ENCODE measurements around the gene FMO4. TPM values are rescaled to one million over a fixed set of nuclear protein-coding genes. Genes with fewer than 3 reads are reported as not detected.

The FMO4 gene, protein sequence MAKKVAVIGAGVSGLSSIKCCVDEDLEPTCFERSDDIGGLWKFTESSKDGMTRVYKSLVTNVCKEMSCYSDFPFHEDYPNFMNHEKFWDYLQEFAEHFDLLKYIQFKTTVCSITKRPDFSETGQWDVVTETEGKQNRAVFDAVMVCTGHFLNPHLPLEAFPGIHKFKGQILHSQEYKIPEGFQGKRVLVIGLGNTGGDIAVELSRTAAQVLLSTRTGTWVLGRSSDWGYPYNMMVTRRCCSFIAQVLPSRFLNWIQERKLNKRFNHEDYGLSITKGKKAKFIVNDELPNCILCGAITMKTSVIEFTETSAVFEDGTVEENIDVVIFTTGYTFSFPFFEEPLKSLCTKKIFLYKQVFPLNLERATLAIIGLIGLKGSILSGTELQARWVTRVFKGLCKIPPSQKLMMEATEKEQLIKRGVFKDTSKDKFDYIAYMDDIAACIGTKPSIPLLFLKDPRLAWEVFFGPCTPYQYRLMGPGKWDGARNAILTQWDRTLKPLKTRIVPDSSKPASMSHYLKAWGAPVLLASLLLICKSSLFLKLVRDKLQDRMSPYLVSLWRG
- total RNA-seq, result 1 to 10 TPM; 2.0 to 3.7 (median 2.8) TPM
- 5.1 TPM for total RNA-seq (2013)
- 0.68 to 6.9 (median 2.7) reads per million in 29 experiments for total RNA-seq

DNA sequence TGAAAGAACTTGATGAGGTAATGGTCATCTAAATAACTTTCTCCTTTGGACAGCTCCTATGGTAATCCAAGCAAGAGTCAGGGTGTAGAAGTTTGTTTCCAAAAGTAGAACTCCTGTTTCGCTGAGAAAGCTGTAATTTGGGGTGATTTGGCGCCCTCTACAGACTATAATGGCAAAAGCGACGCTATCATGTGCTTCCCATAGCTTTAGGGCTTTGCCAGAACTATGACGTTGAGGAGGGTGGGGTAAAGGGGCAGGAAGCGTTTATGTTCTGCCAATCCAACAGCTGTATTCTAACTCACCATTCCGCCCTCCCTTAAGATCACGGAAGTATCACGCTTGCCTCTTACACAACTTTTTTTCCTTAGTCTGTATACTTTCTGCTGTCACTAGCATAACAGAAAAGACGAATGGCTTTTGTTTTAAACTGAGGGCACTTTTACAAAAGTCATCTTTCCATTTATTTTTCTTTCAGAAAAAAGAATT is at the start of gene FMO4:
Gene FMO4 (plus strand): TSS at position 349 of the 486 bp plus-strand sequence. CDS start 5,643 bp downstream, outside the sequence.
- H3K4me1 Mint-ChIP-seq, result peaks cover 7 to 28% (median 27%) of the 10 kb centered on the region in 3 donors
- Histone ChIP-seq H3K27ac (ENCODE audit: low read length) (peak within 1 kb of the TSS; percentile 59), H3K36me3 (ENCODE audit: control insufficient read depth in 2 of 2, extremely low read depth in 1 of 2, insufficient read depth in 1 of 2, low read length in 1 of 2) (no peaks in the 10 kb centered on the region), H3K27me3 (replicated peaks in 1 of 2; ENCODE audit: control insufficient read depth in 2 of 2, extremely low read depth in 1 of 2, insufficient read depth in 2 of 2, low read length in 1 of 2) (no peaks in the 10 kb centered on the region), H3K4me1 (ENCODE audit: control insufficient read depth in 1 of 2, extremely low read depth in 1 of 2, insufficient read depth in 2 of 2, low read length in 2 of 2) (peaks cover 3 to 5% of the 10 kb centered on the region in 2 experiments), H3K4me3 (ENCODE audit: control insufficient read depth in 1 of 2, extremely low read depth in 1 of 2, low read length in 1 of 2) (no peak within 1 kb of the TSS), H3K9me3 (no peaks in the 10 kb centered on the region)
- H3K4me3 Mint-ChIP-seq, result peak within 1 kb of the TSS; percentile 50 to 75 (median 71)
- ChIA-PET POLR2A (interaction anchor here (0.6 to 1.5 kb wide), 4 partner anchors 8 to 1417 kb away, joined by 3 to 13 read pairs (median 4); partner anchors contain the start of gene PRRC2C (in 1 of the 2)), CTCF (interaction anchor here (0.5 to 3.1 kb wide), 49 partner anchors 9 to 1837 kb away, joined by 3 to 97 read pairs (median 5); partner anchors contain the start of genes FMO1 (in 2 of the 2), GORAB (in 2 of the 2), KIFAP3 (in 1 of the 2) and PRRC2C (in 1 of the 2))
- DNase-seq, result peak; percentile 50 to 96 (median 83)
- no peaks in the 10 kb centered on the region for H3K27me3 Mint-ChIP-seq
- ATAC-seq (replicated peaks in 1 of 4), result peak; percentile 100
- 0% methylated on average over 3 of the region's 10 CpGs for WGBS (ENCODE audit: insufficient coverage)
- H3K9me3 Mint-ChIP-seq, result no peaks in the 10 kb centered on the region
- H3K27ac Mint-ChIP-seq, result peak within 1 kb of the TSS; percentile 85 to 89
- H3K36me3 Mint-ChIP-seq, result peaks cover 9% of the 10 kb centered on the region

- DNase-seq (no peak), ATAC-seq (replicated peaks in 1 of 4) (no peak)
- ChIA-PET POLR2A (no interaction called here), CTCF (no interaction called here)
- no peaks in the 10 kb centered on the region for H3K4me1 ChIP-seq (ENCODE audit: control insufficient read depth in 1 of 2, extremely low read depth in 1 of 2, insufficient read depth in 2 of 2, low read length in 2 of 2)
- no peak overlapping the region for H3K27ac ChIP-seq (ENCODE audit: low read length)
- H3K9me3 ChIP-seq, result no peaks in the 10 kb centered on the region
- Mint-ChIP-seq H3K4me1 (no peaks in the 10 kb centered on the region), H3K27me3 (peaks cover 14 to 15% of the 10 kb centered on the region in 2 donors), H3K27ac (no peak overlapping the region), H3K36me3 (no peaks in the 10 kb centered on the region), H3K4me3 (no peak overlapping the region), H3K9me3 (no peaks in the 10 kb centered on the region)
- no peaks in the 10 kb centered on the region for H3K36me3 ChIP-seq (ENCODE audit: control insufficient read depth in 2 of 2, extremely low read depth in 1 of 2, insufficient read depth in 1 of 2, low read length in 1 of 2)
- peaks cover 0 to 3% of the 10 kb centered on the region in 2 experiments for H3K27me3 ChIP-seq (replicated peaks in 1 of 2; ENCODE audit: control insufficient read depth in 2 of 2, extremely low read depth in 1 of 2, insufficient read depth in 2 of 2, low read length in 1 of 2)
- WGBS (ENCODE audit: insufficient coverage), result no CpG with 5 or more reads among the region's 2 CpGs
- H3K4me3 ChIP-seq (ENCODE audit: control insufficient read depth in 1 of 2, extremely low read depth in 1 of 2, low read length in 1 of 2), result no peak overlapping the region
These were observed 48.3 kb upstream of the FMO4 start for GRCh38 chr1:171265686-171266085.

GRCh38 chr1:171266930-171267329 is 47.1 kb upstream of the FMO4 start:
- peaks cover 0 to 4% of the 10 kb centered on the region in 2 experiments for H3K27me3 ChIP-seq (replicated peaks in 1 of 2; ENCODE audit: control insufficient read depth in 2 of 2, extremely low read depth in 1 of 2, insufficient read depth in 2 of 2, low read length in 1 of 2)
- H3K27ac ChIP-seq (ENCODE audit: low read length), result no peak overlapping the region
- no peaks in the 10 kb centered on the region for H3K36me3 ChIP-seq (ENCODE audit: control insufficient read depth in 2 of 2, extremely low read depth in 1 of 2, insufficient read depth in 1 of 2, low read length in 1 of 2)
- POLR2A ChIA-PET, result no interaction called here
- no peak overlapping the region for H3K4me3 ChIP-seq (ENCODE audit: control insufficient read depth in 1 of 2, extremely low read depth in 1 of 2, low read length in 1 of 2)
- H3K36me3 Mint-ChIP-seq, result no peaks in the 10 kb centered on the region
- no peaks in the 10 kb centered on the region for H3K4me1 ChIP-seq (ENCODE audit: control insufficient read depth in 1 of 2, extremely low read depth in 1 of 2, insufficient read depth in 2 of 2, low read length in 2 of 2)
- no peak overlapping the region for H3K27ac Mint-ChIP-seq
- peaks cover 0 to 2% (median 0%) of the 10 kb centered on the region in 3 donors for H3K9me3 Mint-ChIP-seq
- ATAC-seq (replicated peaks in 1 of 4), result no peak
- CTCF ChIA-PET, result no interaction called here
- no peaks in the 10 kb centered on the region for H3K4me1 Mint-ChIP-seq
- H3K27me3 Mint-ChIP-seq, result peaks cover 18 to 23% of the 10 kb centered on the region in 2 donors
- H3K4me3 Mint-ChIP-seq, result no peak overlapping the region
- 83% methylated on average over 1 of the region's 4 CpGs for WGBS (ENCODE audit: insufficient coverage)
- no peak for DNase-seq
- H3K9me3 ChIP-seq, result no peaks in the 10 kb centered on the region

- peaks cover 18 to 23% of the 10 kb centered on the region in 2 donors for H3K27me3 Mint-ChIP-seq
These were observed 46.6 kb upstream of the FMO4 start for GRCh38 chr1:171267391-171267790.

GRCh38 chr1:171270806-171271205 is 43.2 kb upstream of the FMO4 start:
- H3K4me1 ChIP-seq (ENCODE audit: control insufficient read depth in 1 of 2, extremely low read depth in 1 of 2, insufficient read depth in 2 of 2, low read length in 2 of 2), result no peaks in the 10 kb centered on the region
- no peak overlapping the region for H3K4me3 Mint-ChIP-seq
- no peaks in the 10 kb centered on the region for H3K36me3 ChIP-seq (ENCODE audit: control insufficient read depth in 2 of 2, extremely low read depth in 1 of 2, insufficient read depth in 1 of 2, low read length in 1 of 2)
- POLR2A ChIA-PET, result interaction anchor here in 1 of 2 donors (0.6 kb wide), 1 partner anchor 182 kb away, joined by 3 read pairs; no protein-coding TSS in a partner anchor
- H3K36me3 Mint-ChIP-seq, result no peaks in the 10 kb centered on the region
- H3K4me1 Mint-ChIP-seq, result no peaks in the 10 kb centered on the region
- no peaks in the 10 kb centered on the region for H3K9me3 ChIP-seq
- no peak overlapping the region for H3K27ac Mint-ChIP-seq
- DNase-seq, result no peak
- peaks cover 13 to 31% of the 10 kb centered on the region in 2 donors for H3K27me3 Mint-ChIP-seq
- peaks cover 0 to 2% (median 0%) of the 10 kb centered on the region in 3 donors for H3K9me3 Mint-ChIP-seq
- no peak for ATAC-seq (replicated peaks in 1 of 4)
- CTCF ChIA-PET, result interaction anchor here in 1 of 2 donors (0.7 kb wide), 1 partner anchor 8 kb away, joined by 3 read pairs; no protein-coding TSS in a partner anchor
- H3K27ac ChIP-seq (ENCODE audit: low read length), result no peak overlapping the region
- H3K4me3 ChIP-seq (ENCODE audit: control insufficient read depth in 1 of 2, extremely low read depth in 1 of 2, low read length in 1 of 2), result no peak overlapping the region
- H3K27me3 ChIP-seq (replicated peaks in 1 of 2; ENCODE audit: control insufficient read depth in 2 of 2, extremely low read depth in 1 of 2, insufficient read depth in 2 of 2, low read length in 1 of 2), result peaks cover 0 to 8% of the 10 kb centered on the region in 2 experiments
- 100% methylated on average over 1 of the region's 2 CpGs for WGBS (ENCODE audit: insufficient coverage)

More at GRCh38 chr1:171267391-171267790, 46.6 kb upstream of the FMO4 start:
- Histone ChIP-seq H3K36me3 (ENCODE audit: control insufficient read depth in 2 of 2, extremely low read depth in 1 of 2, insufficient read depth in 1 of 2, low read length in 1 of 2) (no peaks in the 10 kb centered on the region), H3K4me1 (ENCODE audit: control insufficient read depth in 1 of 2, extremely low read depth in 1 of 2, insufficient read depth in 2 of 2, low read length in 2 of 2) (no peaks in the 10 kb centered on the region), H3K4me3 (ENCODE audit: control insufficient read depth in 1 of 2, extremely low read depth in 1 of 2, low read length in 1 of 2) (no peak overlapping the region), H3K9me3 (no peaks in the 10 kb centered on the region), H3K27ac (ENCODE audit: low read length) (no peak overlapping the region), H3K27me3 (replicated peaks in 1 of 2; ENCODE audit: control insufficient read depth in 2 of 2, extremely low read depth in 1 of 2, insufficient read depth in 2 of 2, low read length in 1 of 2) (peaks cover 0 to 8% of the 10 kb centered on the region in 2 experiments)
- ATAC-seq (replicated peaks in 1 of 4) (no peak), DNase-seq (no peak)
- ChIA-PET POLR2A (no interaction called here), CTCF (no interaction called here)
- H3K4me1 Mint-ChIP-seq, result no peaks in the 10 kb centered on the region
- no peaks in the 10 kb centered on the region for H3K36me3 Mint-ChIP-seq
- H3K27ac Mint-ChIP-seq, result no peak overlapping the region
- H3K4me3 Mint-ChIP-seq, result no peak overlapping the region
- peaks cover 0 to 2% (median 0%) of the 10 kb centered on the region in 3 donors for H3K9me3 Mint-ChIP-seq
- WGBS (ENCODE audit: insufficient coverage), result 80% methylated on average over 1 of the region's 1 CpG

GRCh38 chr1:171277534-171277933 is 36.4 kb upstream of the FMO4 start:
- no CpG with 5 or more reads among the region's 2 CpGs for WGBS (ENCODE audit: insufficient coverage)
- no peaks in the 10 kb centered on the region for H3K4me1 ChIP-seq (ENCODE audit: control insufficient read depth in 1 of 2, extremely low read depth in 1 of 2, insufficient read depth in 2 of 2, low read length in 2 of 2)
- no peak overlapping the region for H3K4me3 ChIP-seq (ENCODE audit: control insufficient read depth in 1 of 2, extremely low read depth in 1 of 2, low read length in 1 of 2)
- CTCF ChIA-PET, result interaction anchor here in 1 of 2 donors (0.6 kb wide), 1 partner anchor 181 kb away, joined by 3 read pairs; no protein-coding TSS in a partner anchor
- DNase-seq (no peak), ATAC-seq (replicated peaks in 1 of 4) (no peak)
- Mint-ChIP-seq H3K9me3 (no peaks in the 10 kb centered on the region), H3K36me3 (no peaks in the 10 kb centered on the region), H3K27ac (no peak overlapping the region), H3K4me1 (peaks cover 0 to 3% (median 0%) of the 10 kb centered on the region in 3 donors), H3K4me3 (no peak overlapping the region), H3K27me3 (peaks cover 21 to 22% of the 10 kb centered on the region in 2 donors)
- H3K27ac ChIP-seq (ENCODE audit: low read length), result no peak overlapping the region
- H3K36me3 ChIP-seq (ENCODE audit: control insufficient read depth in 2 of 2, extremely low read depth in 1 of 2, insufficient read depth in 1 of 2, low read length in 1 of 2), result no peaks in the 10 kb centered on the region
- no peaks in the 10 kb centered on the region for H3K9me3 ChIP-seq
- no peaks in the 10 kb centered on the region for H3K27me3 ChIP-seq (replicated peaks in 1 of 2; ENCODE audit: control insufficient read depth in 2 of 2, extremely low read depth in 1 of 2, insufficient read depth in 2 of 2, low read length in 1 of 2)
- POLR2A ChIA-PET, result no interaction called here
